SKM-1 treated with dmso at 0.1 percent for 144 hours (cell line): ENCODE measurements around the gene TSEN34.
"Not testable (repeated sequence)": the region's sequence is repeated elsewhere in the genome, so short reads cannot be mapped to it uniquely, and the experiment has no call there.

Experiments
- DNase-seq: peaks from one replicate; lab custom pipeline; 2025; ENCODE audit not compliant: unreplicated experiment; lab: John Stamatoyannopoulos, UW

Gene TSEN34

GRCh38 chr19:54207983-54208783 is 17.1 kb downstream of the TSEN34 start:
- peak; percentile 95 for DNase-seq

GRCh38 chr19:54208784-54209057 is 17.6 kb downstream of the TSEN34 start:
- no peak for DNase-seq

GRCh38 chr19:54209058-54209810 is 18.1 kb downstream of the TSEN34 start:
- DNase-seq = no peak

- no peak for DNase-seq
Measured at GRCh38 chr19:54209811-54210494, 18.8 kb downstream of the TSEN34 start.

GRCh38 chr19:54211235-54211634 is 20.1 kb downstream of the TSEN34 start:
- no peak for DNase-seq

- not testable (repeated sequence) for DNase-seq
Measured at GRCh38 chr19:54214217-54214616, 23.1 kb downstream of the TSEN34 start.

- not testable (repeated sequence) for DNase-seq
Measured at GRCh38 chr19:54214734-54215133, 23.6 kb downstream of the TSEN34 start.

- no peak for DNase-seq
Measured at GRCh38 chr19:54216869-54217268, 25.8 kb downstream of the TSEN34 start.

GRCh38 chr19:54217517-54218247 is 26.6 kb downstream of the TSEN34 start:
- DNase-seq = not testable (repeated sequence)

GRCh38 chr19:54218259-54218658 is 27.2 kb downstream of the TSEN34 start:
- DNase-seq = no peak

- DNase-seq = no peak
Measured at GRCh38 chr19:54218960-54219661, 28.0 kb downstream of the TSEN34 start.

- DNase-seq = not testable (repeated sequence)
Measured at GRCh38 chr19:54219702-54220101, 28.6 kb downstream of the TSEN34 start.

- not testable (repeated sequence) for DNase-seq
Measured at GRCh38 chr19:54221947-54222346, 30.8 kb downstream of the TSEN34 start.

GRCh38 chr19:54222474-54223276 is 31.6 kb downstream of the TSEN34 start, which contains the start of gene LILRB3:
LILRB3 (minus strand) TSS chr19:54223007; CDS start chr19:54222976, 31 bp downstream.
- not testable (repeated sequence) for DNase-seq

- DNase-seq = not testable (repeated sequence)
Measured at GRCh38 chr19:54223277-54223936, 32.3 kb downstream of the TSEN34 start.

GRCh38 chr19:54223937-54224281 is 32.8 kb downstream of the TSEN34 start:
- DNase-seq = not testable (repeated sequence)

GRCh38 chr19:54224619-54225018 is 33.5 kb downstream of the TSEN34 start:
- DNase-seq = not testable (repeated sequence)

- no peak for DNase-seq
Measured at GRCh38 chr19:54229146-54229545, 38.0 kb downstream of the TSEN34 start.

GRCh38 chr19:54230031-54230430 is 38.9 kb downstream of the TSEN34 start:
- no peak for DNase-seq
